HCT116 (cell line): ENCODE measurements around the gene SRRT. TPM values are rescaled to one million over a fixed set of nuclear protein-coding genes. Genes with fewer than 3 reads are reported as not detected.

Source experiments
- ATAC-seq: fragments of 200-7000 bp; cut with Tn5 transposase; 2 replicates; pipeline ENCODE4 v1.9.1; 2020; ENCODE audit warnings: mild to moderate bottlenecking, moderate library complexity
- BruUV-seq: library from RNA; stranded (reverse); fragments of 400-500 nt; replicated peaks from 2 replicates; lab custom pipeline; 2021; lab: Mats Ljungman, UMichigan
- CTCF ChIA-PET: fragments of 300-600 bp; sonication (Branson Sonifier 250); formaldehyde crosslinking; loops from one replicate; lab custom pipeline; 2021; ENCODE audit warnings: antibody characterized with exemption; lab: Charles Lee
- POLR2A ChIA-PET: fragments of 300-600, 350-600 bp; sonication (Branson Sonifier 250); formaldehyde crosslinking; loops from one replicate; lab custom pipeline; 2021; ENCODE audit warnings: antibody characterized with exemption; lab: Charles Lee
- RAD21 ChIA-PET, 2 experiments: fragments of 300-600 bp; sonication (Branson Sonifier 250); formaldehyde crosslinking; loops; one replicate each; lab custom pipeline; 2023; ENCODE audit warnings: low total read pairs in 2 of 2; ENCODE audit not compliant: uncharacterized antibody in 2 of 2, unreplicated experiment in 2 of 2, low non-redundant PET in 1 of 2; lab: Charles Lee
- DNase-seq: peaks from one replicate; pipeline ENCODE4 v3.0.0-alpha.2; 2010; ENCODE audit warnings: low read depth, low spot score
- H2AFZ ChIP-seq: fragments of 200-600 bp; shearing (Covaris generic), sonication (generic); 2 replicates; pipeline ENCODE4 v1.6.1; 2017; ENCODE audit warnings: low read depth, mixed run types, mixed read lengths, antibody characterized with exemption, low read length; ENCODE audit not compliant: poor library complexity, severe bottlenecking
- H3K27ac ChIP-seq: 2 replicates; pipeline ENCODE4 v1.5.1; 2012; ENCODE audit warnings: low read depth, low read length
- H3K27me3 ChIP-seq: fragments of 200-600 bp; sonication (generic); 2 replicates; pipeline ENCODE4 v1.6.1; 2016; ENCODE audit warnings: mixed run types, low read length, mixed read lengths; ENCODE audit not compliant: insufficient read depth
- H3K36me3 ChIP-seq, 2 experiments: fragments of 200-500 bp in 1 of 2; fragments of 200-600 bp in 1 of 2; sonication (Bioruptor generic) in 1 of 2; sonication (generic) in 1 of 2; 2 replicates each; pipeline versions ENCODE4 v1.5.1 to v1.6.1; 2014 to 2016; ENCODE audit warnings: low read length in 2 of 2, inconsistent platforms in 1 of 2, mixed read lengths in 1 of 2, mixed run types in 1 of 2; ENCODE audit not compliant: insufficient read depth in 2 of 2, control insufficient read depth in 1 of 2
- H3K4me1 ChIP-seq, 2 experiments: fragments of 200-600 bp in 1 of 2; sonication (generic) in 1 of 2; 2 replicates each; pipeline versions ENCODE4 v1.5.1 to v1.6.1; 2012 to 2017; ENCODE audit warnings: low read length in 2 of 2, inconsistent platforms in 1 of 2, mild to moderate bottlenecking in 1 of 2, mixed read lengths in 1 of 2, mixed run types in 1 of 2, moderate library complexity in 1 of 2; ENCODE audit not compliant: insufficient read depth in 2 of 2, control insufficient read depth in 1 of 2
- H3K4me2 ChIP-seq: fragments of 200-600 bp; sonication (generic); 2 replicates; pipeline ENCODE4 v1.6.1; 2017; ENCODE audit warnings: mixed run types, low read length, mixed read lengths
- H3K4me3 ChIP-seq, 2 experiments: fragments of 200-600 bp in 1 of 2; sonication (generic) in 1 of 2; replicated peaks in 1 of 2; 2 replicates each; pipeline ENCODE4 v1.5.1; 2011 to 2016; ENCODE audit warnings: low read length in 2 of 2, control low read depth in 1 of 2, low read depth in 1 of 2, mild to moderate bottlenecking in 1 of 2, mixed read lengths in 1 of 2, mixed run types in 1 of 2
- H3K79me2 ChIP-seq: fragments of 200-600 bp; sonication (generic); 2 replicates; pipeline ENCODE4 v1.6.1; 2017; ENCODE audit warnings: mild to moderate bottlenecking, mixed run types, low read length, moderate library complexity, mixed read lengths; ENCODE audit not compliant: insufficient read depth
- H3K9ac ChIP-seq: fragments of 200-600 bp; sonication (generic); 2 replicates; pipeline ENCODE4 v1.6.1; 2016; ENCODE audit warnings: low read length, mixed read lengths
- H3K9me2 ChIP-seq: fragments of 200-600 bp; sonication (generic), shearing (Covaris generic); 2 replicates; pipeline ENCODE4 v1.6.1; 2017; ENCODE audit warnings: mixed run types, mild to moderate bottlenecking, moderate library complexity; ENCODE audit not compliant: insufficient read depth
- H3K9me3 ChIP-seq, 2 experiments: fragments of 200-500 bp in 1 of 2; fragments of 200-600 bp in 1 of 2; sonication (Bioruptor generic) in 1 of 2; sonication (generic) in 1 of 2; 2 replicates each; pipeline ENCODE4 v1.6.1; 2014 to 2017; ENCODE audit warnings: low read length in 2 of 2, mixed read lengths in 2 of 2, inconsistent platforms in 1 of 2, low read depth in 1 of 2, mild to moderate bottlenecking in 1 of 2, mixed run types in 1 of 2, moderate library complexity in 1 of 2; ENCODE audit not compliant: control insufficient read depth in 1 of 2, insufficient read depth in 1 of 2
- H4K20me1 ChIP-seq: fragments of 200-600 bp; sonication (generic), shearing (Covaris generic); 2 replicates; pipeline ENCODE4 v1.6.1; 2017; ENCODE audit warnings: mixed run types, mild to moderate bottlenecking, moderate library complexity; ENCODE audit not compliant: insufficient read depth
- ELF1 ChIP-seq: IDR thresholded peaks from 2 replicates; pipeline ENCODE4 v1.6.1; 2012; ENCODE audit warnings: low read depth, borderline replicate concordance
- JUND ChIP-seq: IDR thresholded peaks from 2 replicates; pipeline ENCODE4 v1.6.1; 2012
- POLR2A ChIP-seq: IDR thresholded peaks from 2 replicates; pipeline ENCODE4 v1.7.0; 2011; ENCODE audit warnings: borderline replicate concordance; ENCODE audit not compliant: insufficient read depth, insufficient read length; ENCODE audit errors: extremely low read depth
- ZFX ChIP-seq: fragments of 450-650 bp; IDR thresholded peaks from 2 replicates; pipeline ENCODE4 v1.6.1; 2017
- intact Hi-C: fragments of 100-400 bp; cut with micrococcal nuclease; formaldehyde crosslinking; loops from 2 replicates; pipeline ENCODE4 v1.10.0; 2022
- total RNA-seq: library from RNA; stranded (reverse); gene quantifications from one replicate; pipeline ENCODE4 v1.2.1, GENCODE V29; 2021; ENCODE audit not compliant: unreplicated experiment

SRRT gene
- total RNA-seq, 1 experiment from 2014 or later: 252 TPM

DNA sequence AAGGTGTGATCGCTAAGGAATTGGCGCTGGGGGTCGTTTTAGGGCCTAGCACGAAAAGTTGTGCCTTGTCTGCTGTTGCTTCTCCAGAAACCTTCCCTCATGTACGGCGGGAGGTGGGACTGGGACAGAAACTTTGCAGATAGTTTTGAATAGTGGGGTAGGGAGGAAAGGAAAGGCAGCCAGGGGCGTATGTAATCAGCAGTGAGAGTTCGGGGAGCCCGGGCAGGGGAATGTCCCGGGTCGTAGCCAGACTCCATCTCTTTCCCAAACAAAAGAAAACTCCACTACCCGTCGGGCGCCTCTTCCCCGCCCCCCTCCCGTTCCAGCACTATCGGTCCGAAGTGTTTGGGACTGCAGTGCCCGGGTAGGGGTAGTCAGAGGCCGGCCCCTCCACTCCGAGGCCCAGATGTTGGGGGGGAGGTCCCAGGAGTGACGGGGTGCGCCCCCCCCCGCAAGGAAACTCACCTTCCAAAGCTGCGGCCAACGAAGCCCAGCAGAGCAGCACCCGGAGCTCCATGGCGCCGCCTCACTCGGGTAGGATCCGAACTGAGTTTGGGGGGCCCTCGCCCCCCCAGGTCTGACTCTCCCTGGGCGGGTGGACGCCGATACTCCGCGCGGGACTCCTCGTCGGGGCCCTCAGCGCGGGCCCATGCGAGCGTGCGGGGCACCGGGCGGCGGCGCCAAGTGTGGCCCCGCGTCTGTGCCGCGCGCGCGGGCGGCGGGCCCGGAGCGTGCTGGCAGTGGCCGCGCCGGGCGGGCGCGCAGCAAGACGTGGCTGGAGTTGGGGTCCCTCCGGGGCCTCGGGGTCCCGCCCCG is 48.2 kb upstream of the SRRT start:
- intact Hi-C loops: loop anchor here (2.0 kb wide), 1 partner anchor 122 kb away; no protein-coding TSS in a partner anchor
- H4K20me1 ChIP-seq: no peaks in the 10 kb centered on the region
- no peaks in the 10 kb centered on the region for H3K9me3 ChIP-seq
- no peaks in the 10 kb centered on the region for H3K9me2 ChIP-seq
- CTCF ChIA-PET: interaction anchor here (0.7 to 2.2 kb wide), 9 partner anchors 16 to 214 kb away, joined by 3 to 7 read pairs (median 4); partner anchors contain the start of genes MOSPD3, POP7 and SLC12A9
- no peak for TF ChIP-seq JUND
- peak; percentile 83; the same call in 1 of the 2 replicates for TF ChIP-seq ZFX
- no peak for TF ChIP-seq ELF1
- TF ChIP-seq POLR2A: no peak
- H3K27me3 ChIP-seq: no peaks in the 10 kb centered on the region
- peak overlapping the region; percentile 81 for H3K4me2 ChIP-seq
- peak overlapping the region; percentile 64 to 86 for H3K4me3 ChIP-seq
- RAD21 ChIA-PET: interaction anchor here (0.6 to 1.4 kb wide), 4 partner anchors 25 to 194 kb away, joined by 3 to 5 read pairs (median 4); partner anchors contain the start of genes POP7 (in 1 of the 2) and SRRT (in 1 of the 2)
- peak overlapping the region; percentile 89 for H3K9ac ChIP-seq
- DNase-seq (no peak), ATAC-seq (peak; percentile 41)
- H3K4me1 ChIP-seq: peaks cover 9 to 26% of the 10 kb centered on the region in 2 experiments; a peak in 3 of 4 replicates
- peaks cover 32% of the 10 kb centered on the region for H3K79me2 ChIP-seq
- no TSS peak for BruUV-seq
- peak overlapping the region; percentile 96 for H3K27ac ChIP-seq
- H3K36me3 ChIP-seq: peaks cover 14 to 19% of the 10 kb centered on the region in 2 experiments; a peak in 3 of 4 replicates
- POLR2A ChIA-PET: interaction anchor here (0.6 to 2.5 kb wide), 6 partner anchors 10 to 251 kb away, joined by 3 to 9 read pairs (median 4); partner anchors contain the start of genes POP7 and SRRT
- no peak overlapping the region for H2AFZ ChIP-seq
